GM21447 (cell line): Measurements from ENCODE around the gene GTF3C2.
"Not testable (repeated sequence)": the region's sequence is repeated elsewhere in the genome, so short reads cannot be mapped to it uniquely, and the experiment has no call there.

Experiments
- ATAC-seq: cut with Tn5 transposase; IDR thresholded peaks from one replicate; pipeline ENCODE4 v1.9.1; 2021; ENCODE audit not compliant: unreplicated experiment

The GTF3C2 gene

GRCh38 chr2:27372937-27373336, 16.4 kb upstream of the GTF3C2 start:
- ATAC-seq, result no peak

GRCh38 chr2:27370816-27371620, 14.5 kb upstream of the GTF3C2 start:
- ATAC-seq, result peak; percentile 32

GRCh38 chr2:27370026-27370815, 13.7 kb upstream of the GTF3C2 start, which contains the start of the genes EIF2B4 and SNX17:
Gene EIF2B4, minus strand, starts transcription at chr2:27370338. Its CDS starts 24 bp downstream, at chr2:27370314.
Gene SNX17, plus strand, starts transcription at chr2:27370616. Its CDS starts 128 bp downstream, at chr2:27370744.
- ATAC-seq, result peak; percentile 83

- peak; percentile 3 for ATAC-seq
Measured at GRCh38 chr2:27369471-27370025, 13.0 kb upstream of the GTF3C2 start.

DNA sequence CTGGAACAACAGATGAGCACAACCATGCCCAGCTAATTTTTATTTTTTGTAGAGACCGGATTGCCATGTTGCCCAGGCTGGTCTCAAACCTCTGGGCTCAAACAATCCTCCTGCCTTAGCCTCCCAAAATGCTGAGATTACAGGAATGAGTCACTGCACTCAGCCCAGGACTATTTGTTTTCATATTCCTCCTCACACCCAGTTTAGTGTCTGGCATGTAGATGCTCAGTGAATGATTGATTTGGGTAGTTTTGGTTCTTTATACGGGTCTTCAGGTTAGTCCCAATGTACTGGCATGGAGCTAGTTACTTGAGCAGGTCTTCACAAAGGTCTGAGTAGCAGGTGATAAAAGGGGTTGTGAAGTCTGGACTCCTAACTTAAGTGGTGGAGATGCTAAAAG, 7.4 kb upstream of the GTF3C2 start:
- ATAC-seq, result no peak

DNA sequence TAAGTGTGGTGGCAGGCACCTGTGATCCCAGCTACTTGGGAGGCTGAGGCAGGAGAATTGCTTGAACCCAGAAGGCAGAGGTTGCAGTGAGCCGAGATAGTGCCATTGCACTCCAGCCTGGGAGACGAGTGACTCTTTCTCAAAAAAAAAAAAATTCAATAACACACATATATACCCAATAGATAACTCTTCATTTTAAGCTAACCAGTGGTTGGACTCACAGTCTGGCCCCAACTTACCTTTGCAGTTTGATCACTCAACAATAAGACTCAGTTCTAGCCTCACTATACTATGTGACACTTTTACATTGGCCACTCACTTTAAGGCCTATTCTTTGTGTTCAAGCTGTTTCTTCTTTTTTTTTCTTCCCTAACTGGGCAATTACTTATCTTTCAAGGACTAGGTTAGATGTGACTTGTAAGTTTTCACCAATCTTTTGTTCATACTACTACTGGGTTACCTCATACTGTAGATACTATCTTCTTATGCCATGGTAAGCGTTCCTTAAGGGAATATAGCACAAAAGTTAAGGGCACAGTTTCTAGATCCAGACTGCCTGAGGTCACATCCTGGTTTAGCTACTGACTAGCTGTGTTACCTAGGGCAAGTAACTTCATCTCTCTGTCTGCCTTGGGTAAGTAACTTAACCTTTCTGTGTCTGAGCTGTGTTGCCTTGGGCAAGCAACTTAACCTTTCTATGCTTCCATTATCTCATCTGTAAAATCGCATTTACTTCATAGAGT, 6.3 kb upstream of the GTF3C2 start:
- ATAC-seq, result no peak

DNA sequence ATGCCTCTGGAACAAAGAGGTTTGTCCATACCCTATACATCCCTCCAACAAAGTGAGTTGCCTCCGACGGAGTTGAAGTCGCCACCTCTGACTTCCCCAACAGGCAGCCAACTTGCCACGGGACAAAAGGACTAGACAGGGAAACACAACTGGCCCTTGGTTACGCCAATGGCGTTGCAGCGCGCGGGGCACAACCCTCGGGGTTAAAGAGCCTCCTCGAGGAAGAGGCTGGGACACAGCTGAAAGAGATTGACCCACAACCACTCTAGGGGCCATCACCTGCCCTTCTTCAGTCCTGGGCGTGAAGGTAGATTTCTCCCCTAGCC, 545 bp downstream of the GTF3C2 start:
- peak; percentile 39 for ATAC-seq

GRCh38 chr2:27354597-27354927, 2.0 kb downstream of the GTF3C2 start:
- ATAC-seq, result no peak

DNA sequence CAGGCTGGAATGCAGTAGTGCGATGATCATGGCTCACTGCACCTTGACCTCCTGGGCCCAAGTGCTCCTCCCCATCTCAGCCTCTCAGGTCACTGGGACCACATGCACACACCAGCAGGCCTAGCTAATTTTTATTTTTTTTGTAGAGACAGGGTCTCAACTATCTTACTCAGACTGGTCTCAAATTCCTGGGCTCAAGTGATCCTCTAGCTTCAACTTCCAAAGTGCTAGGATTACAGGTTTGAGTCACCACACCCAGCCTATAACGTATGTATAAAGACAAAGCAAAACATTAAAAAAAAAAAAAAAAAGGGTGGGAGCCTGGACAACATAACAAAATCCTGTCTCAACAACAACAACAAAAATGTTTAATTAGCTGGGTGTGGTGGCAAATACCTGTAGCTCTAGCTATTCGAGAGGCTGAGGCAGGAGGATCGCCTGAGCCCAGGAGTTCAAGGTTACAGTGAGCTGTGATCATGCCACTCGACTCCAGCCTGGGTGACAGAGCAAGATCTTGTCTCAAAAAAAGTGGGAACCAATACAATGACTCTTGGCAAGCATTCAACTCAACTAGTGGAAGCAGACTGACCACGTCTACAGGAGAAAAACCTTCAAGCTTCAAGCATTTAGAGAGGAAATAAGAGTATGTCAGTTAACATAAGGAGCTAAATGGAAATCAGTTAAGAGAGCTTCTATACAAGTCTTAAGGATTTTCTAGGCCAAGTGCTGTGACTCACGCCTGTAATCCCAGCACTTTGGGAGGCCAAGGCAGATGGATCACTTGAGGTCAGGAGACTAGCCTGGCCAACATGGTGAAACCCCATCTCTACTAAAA, 2.6 kb downstream of the GTF3C2 start:
- no peak for ATAC-seq

DNA sequence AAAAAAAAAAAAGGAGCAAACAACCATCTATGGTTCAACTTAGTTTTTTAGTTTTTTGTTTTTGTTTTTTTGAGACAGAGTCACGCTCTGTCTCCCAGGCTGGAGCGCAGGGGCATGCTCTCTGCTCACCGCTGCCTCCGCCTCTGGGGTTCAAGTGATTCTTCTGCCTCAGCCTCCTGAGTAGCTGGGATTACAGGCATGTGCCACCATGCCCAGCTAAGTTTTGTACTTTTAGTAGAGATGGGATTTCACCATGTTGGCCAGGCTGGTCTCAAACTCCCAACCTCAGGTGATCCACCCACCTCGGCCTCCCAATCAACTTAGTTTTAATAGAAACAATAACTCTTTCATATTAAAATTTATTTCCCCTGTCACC, 3.2 kb downstream of the GTF3C2 start:
- not testable (repeated sequence) for ATAC-seq

- no peak for ATAC-seq
Measured at GRCh38 chr2:27351802-27352598, 4.6 kb downstream of the GTF3C2 start.

DNA sequence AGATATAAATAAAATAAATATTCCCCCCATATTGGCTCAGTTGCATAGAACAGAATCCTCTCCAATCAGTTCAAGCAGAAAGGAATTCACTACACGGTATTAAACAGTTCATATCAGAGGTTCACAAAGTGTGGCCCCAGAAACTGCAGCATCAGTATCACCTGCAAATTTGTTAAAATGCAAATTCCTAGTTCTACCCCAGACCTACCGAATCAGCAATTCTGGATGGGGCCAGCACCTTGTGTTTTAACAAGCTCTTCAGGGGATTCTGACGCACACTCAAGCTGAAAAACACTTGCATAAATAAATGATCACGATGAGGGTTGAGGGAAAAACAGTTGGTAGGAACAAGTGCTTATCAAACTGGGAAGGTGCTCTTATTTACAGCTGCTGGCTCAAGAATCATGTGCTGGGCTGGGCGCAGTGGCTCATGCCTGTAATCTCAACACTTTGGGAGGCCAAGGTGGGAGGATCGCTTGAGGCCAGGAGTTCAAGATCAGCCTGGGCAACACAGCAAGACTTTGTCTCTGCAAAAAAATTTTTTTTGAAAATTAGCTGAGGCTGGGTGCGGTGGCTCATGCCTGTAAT, 6.4 kb downstream of the GTF3C2 start:
- ATAC-seq, result no peak

DNA sequence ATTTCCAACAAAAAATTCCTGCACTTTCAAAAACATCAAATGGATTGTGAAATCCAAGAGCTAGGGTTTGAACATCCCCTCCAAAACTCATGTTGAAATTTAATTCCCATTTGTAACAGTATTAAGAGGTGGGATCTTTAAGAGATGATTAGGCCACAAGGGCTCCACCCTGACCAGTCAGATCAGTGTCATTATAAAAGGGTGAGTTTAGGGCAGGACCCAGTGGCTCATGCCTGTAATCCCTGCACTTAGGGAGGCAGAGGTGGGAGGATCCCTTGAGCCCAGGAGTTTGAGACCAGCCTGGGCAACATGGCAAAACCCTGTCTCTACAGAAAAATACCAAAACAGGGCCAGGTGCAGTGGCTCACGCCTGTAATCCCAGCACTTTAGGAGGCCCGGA, 8.9 kb downstream of the GTF3C2 start:
- ATAC-seq, result no peak

DNA sequence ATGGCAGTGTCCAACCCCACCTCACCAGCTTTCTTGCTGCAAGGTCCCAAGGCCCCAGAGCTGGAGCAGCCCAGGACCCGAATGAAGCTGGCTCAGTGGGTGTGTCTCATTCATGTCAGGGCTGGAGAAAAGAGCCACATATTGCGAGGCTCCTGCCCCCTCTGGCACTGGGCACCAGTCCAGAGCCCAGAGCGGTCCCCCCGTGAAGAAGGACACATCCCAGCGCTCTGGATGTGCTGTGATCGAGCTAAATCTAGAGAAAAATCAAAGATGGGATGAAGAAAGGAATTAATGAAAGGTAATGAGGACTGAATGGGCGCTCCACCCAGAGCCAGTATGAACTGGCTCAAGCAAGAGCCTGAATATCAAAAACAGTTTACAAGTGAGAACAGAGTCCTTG, 20.4 kb downstream of the GTF3C2 start:
- ATAC-seq, result no peak

- no peak for ATAC-seq
Measured at GRCh38 chr2:27335311-27335710, 21.3 kb downstream of the GTF3C2 start.

DNA sequence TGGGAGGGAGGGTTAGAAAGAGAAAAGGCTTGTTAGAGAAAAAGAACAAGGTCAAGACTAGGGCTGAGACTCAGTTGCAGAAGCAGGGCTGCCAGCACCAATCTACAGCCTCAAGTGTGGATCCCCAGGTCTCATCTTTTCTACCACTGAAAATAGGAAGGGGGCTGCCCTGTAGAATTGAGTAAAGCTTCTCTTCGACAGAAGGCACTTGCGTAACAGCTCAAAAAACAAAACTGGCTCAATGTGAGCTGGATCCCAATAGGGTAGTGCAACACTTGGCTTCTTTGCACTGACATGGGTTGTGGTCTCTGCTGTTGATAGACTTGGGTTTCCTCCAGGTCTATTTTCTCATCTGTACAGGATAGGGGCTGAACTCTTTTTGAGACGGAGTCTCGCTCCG, 31.8 kb downstream of the GTF3C2 start:
- no peak for ATAC-seq

GRCh38 chr2:27323596-27324285, 32.8 kb downstream of the GTF3C2 start:
- peak; percentile 3 for ATAC-seq

- peak; percentile 91 for ATAC-seq
Measured at GRCh38 chr2:27322766-27323595, 33.6 kb downstream of the GTF3C2 start, which contains the start of gene MPV17. Gene MPV17, minus strand, starts transcription at chr2:27323097. Its CDS starts 580 bp downstream, at chr2:27322517.
